ENCODE data around the gene TRAPPC5.

TRAPPC5 gene

GRCh38 chr19:7705387-7706187 is 25.0 kb downstream of the TRAPPC5 start:
- peak; percentile 85 for DNase-seq (ENCODE audit: extremely low read depth, insufficient read length)

GRCh38 chr19:7706188-7706954 is 25.7 kb downstream of the TRAPPC5 start:
- no peaks in the 10 kb centered on the region for H3K36me3 ChIP-seq (ENCODE audit: control insufficient read depth, insufficient read depth, low read length)
- TF ChIP-seq CTCF (IDR thresholded peaks at IDR 0.05; ENCODE audit: insufficient read depth, low read length, poor library complexity, severe bottlenecking) = no peak
- no peaks in the 10 kb centered on the region for H3K27me3 ChIP-seq (replicated peaks; ENCODE audit: control insufficient read depth, insufficient read depth, low read length)
- H3K4me3 ChIP-seq (replicated peaks; ENCODE audit: low read depth, low read length) = no peak overlapping the region
- DNase-seq (ENCODE audit: extremely low read depth, insufficient read length) = no peak

More at GRCh38 chr19:7705387-7706187, 25.0 kb downstream of the TRAPPC5 start:
- Histone ChIP-seq H3K27me3 (replicated peaks; ENCODE audit: control insufficient read depth, insufficient read depth, low read length) (no peaks in the 10 kb centered on the region), H3K4me3 (replicated peaks; ENCODE audit: low read depth, low read length) (no peak overlapping the region), H3K36me3 (ENCODE audit: control insufficient read depth, insufficient read depth, low read length) (no peaks in the 10 kb centered on the region)
- TF ChIP-seq CTCF (IDR thresholded peaks at IDR 0.05; ENCODE audit: insufficient read depth, low read length, poor library complexity, severe bottlenecking) = no peak

GRCh38 chr19:7706955-7707456 is 26.4 kb downstream of the TRAPPC5 start:
- no peaks in the 10 kb centered on the region for H3K36me3 ChIP-seq (ENCODE audit: control insufficient read depth, insufficient read depth, low read length)
- DNase-seq (ENCODE audit: extremely low read depth, insufficient read length) = no peak
- no peaks in the 10 kb centered on the region for H3K27me3 ChIP-seq (replicated peaks; ENCODE audit: control insufficient read depth, insufficient read depth, low read length)
- TF ChIP-seq CTCF (IDR thresholded peaks at IDR 0.05; ENCODE audit: insufficient read depth, low read length, poor library complexity, severe bottlenecking) = no peak
- H3K4me3 ChIP-seq (replicated peaks; ENCODE audit: low read depth, low read length) = no peak overlapping the region

DNA sequence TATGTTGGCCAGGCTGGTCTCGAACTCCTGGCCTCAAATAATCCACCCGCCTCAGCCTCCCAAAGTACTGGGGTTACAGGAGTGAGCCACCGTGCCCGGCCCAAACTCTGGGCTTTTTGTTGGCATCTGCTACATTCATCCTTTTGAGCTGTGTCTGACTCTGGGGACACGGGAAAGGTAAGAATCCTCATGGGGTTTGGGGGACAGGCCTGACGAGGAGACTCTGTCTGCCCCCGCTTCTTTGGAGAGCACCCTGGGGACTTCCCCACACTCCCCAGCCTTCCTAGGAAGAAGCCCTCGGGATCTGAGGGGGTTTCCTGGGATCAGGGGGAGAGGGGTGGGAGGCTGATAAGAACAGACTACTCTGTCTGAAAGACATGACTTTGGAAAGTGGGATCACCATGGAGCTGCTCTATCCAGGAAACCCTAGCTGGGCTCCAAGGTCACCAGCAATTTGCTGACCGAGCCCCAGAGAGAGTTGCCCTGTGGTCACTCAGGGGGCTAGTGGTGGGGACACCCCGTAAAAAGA is 29.4 kb downstream of the TRAPPC5 start:
- DNase-seq (ENCODE audit: extremely low read depth, insufficient read length) = no peak
- no peak for TF ChIP-seq CTCF (IDR thresholded peaks at IDR 0.05; ENCODE audit: insufficient read depth, low read length, poor library complexity, severe bottlenecking)
- Histone ChIP-seq H3K27me3 (replicated peaks; ENCODE audit: control insufficient read depth, insufficient read depth, low read length) (no peaks in the 10 kb centered on the region), H3K36me3 (ENCODE audit: control insufficient read depth, insufficient read depth, low read length) (no peaks in the 10 kb centered on the region), H3K4me3 (replicated peaks; ENCODE audit: low read depth, low read length) (no peak overlapping the region)

- no peaks in the 10 kb centered on the region for H3K36me3 ChIP-seq (ENCODE audit: control insufficient read depth, insufficient read depth, low read length)
- no peak for DNase-seq (ENCODE audit: extremely low read depth, insufficient read length)
- H3K4me3 ChIP-seq (replicated peaks; ENCODE audit: low read depth, low read length) = no peak overlapping the region
- no peaks in the 10 kb centered on the region for H3K27me3 ChIP-seq (replicated peaks; ENCODE audit: control insufficient read depth, insufficient read depth, low read length)
- no peak for TF ChIP-seq CTCF (IDR thresholded peaks at IDR 0.05; ENCODE audit: insufficient read depth, low read length, poor library complexity, severe bottlenecking)
These were observed 30.0 kb downstream of the TRAPPC5 start for GRCh38 chr19:7710616-7711015.
